HG02678 (cell line): Measurements from ENCODE around the gene TMEFF1.
"Not testable (repeated sequence)": the region's sequence is repeated elsewhere in the genome, so short reads cannot be mapped to it uniquely, and the experiment has no call there.

Source experiments
- ATAC-seq: cut with Tn5 transposase; IDR thresholded peaks from one replicate; pipeline ENCODE4 v1.9.1; 2021; ENCODE audit warnings: mild to moderate bottlenecking, moderate library complexity; ENCODE audit not compliant: unreplicated experiment

Gene TMEFF1

GRCh38 chr9:100472788-100473275 is at the start of gene TMEFF1:
Gene TMEFF1 (plus strand): TSS chr9:100473149. CDS start chr9:100473545, 396 bp downstream.
- ATAC-seq = peak; percentile 49

GRCh38 chr9:100425758-100426157 is 47.2 kb upstream of the TMEFF1 start:
- no peak for ATAC-seq

DNA sequence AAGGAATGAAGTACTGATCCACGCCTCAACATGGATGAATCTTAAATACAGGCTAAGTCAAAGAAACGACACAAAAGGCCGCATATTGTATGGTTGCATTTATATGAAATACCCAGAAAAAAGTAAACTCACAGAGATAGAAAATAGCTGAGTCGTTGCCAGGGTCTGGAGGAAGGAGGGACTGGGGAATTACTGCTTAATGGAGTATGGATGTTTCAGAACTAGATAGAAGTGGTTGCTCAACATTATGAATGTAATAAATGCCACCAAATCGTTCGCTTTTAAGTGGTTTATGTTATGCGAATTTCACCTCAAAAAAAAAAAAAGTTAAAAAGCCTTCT is 46.8 kb upstream of the TMEFF1 start:
- no peak for ATAC-seq

GRCh38 chr9:100426530-100427365 is 46.2 kb upstream of the TMEFF1 start, which contains the start of gene MSANTD3:
Gene MSANTD3 (plus strand): TSS chr9:100427143. CDS start chr9:100441939, 14,796 bp downstream.
- peak; percentile 79 for ATAC-seq

DNA sequence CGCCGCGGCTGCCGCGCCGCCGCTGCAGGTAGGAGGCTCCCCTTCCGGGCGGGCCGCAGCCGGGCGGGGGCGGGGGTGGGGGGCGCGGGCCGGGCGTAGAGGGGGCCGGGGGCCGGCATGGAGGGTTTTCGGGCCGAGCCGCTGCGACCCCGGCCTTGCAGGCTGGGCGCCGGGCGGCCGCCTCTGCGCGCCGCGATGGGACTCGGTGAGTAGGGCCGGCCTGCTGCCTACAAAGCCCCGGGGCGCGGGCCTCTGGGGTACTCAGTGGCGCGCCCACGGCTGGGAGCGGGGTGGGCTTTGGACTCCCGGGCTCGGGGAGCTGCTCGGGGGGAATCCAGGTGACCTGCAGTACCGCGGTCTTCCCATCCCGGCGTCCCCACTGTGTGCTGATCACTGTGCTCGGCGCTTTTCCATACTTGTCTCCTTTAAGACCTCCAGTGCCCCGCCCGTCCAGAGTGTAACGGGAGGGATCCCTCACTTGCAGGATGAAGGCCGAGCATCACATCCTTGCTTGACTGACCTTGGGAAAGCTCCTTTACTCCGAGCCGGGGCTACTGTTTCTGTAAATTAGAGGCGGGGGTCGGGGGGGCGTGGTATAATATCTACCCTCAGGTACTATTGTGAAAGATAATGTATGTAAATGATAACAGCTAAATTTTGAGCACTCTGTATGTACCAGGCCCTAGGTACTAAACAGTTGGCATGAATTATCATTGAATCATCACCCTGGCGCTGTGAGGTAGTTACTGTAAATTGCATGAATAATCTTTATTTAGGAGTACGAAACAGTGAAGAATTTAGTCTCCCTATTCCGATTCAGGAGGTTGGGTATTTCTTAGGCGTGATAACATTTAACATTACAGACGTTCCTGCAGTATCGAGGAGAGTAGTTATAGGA is 45.3 kb upstream of the TMEFF1 start:
- peak; percentile 55 for ATAC-seq

DNA sequence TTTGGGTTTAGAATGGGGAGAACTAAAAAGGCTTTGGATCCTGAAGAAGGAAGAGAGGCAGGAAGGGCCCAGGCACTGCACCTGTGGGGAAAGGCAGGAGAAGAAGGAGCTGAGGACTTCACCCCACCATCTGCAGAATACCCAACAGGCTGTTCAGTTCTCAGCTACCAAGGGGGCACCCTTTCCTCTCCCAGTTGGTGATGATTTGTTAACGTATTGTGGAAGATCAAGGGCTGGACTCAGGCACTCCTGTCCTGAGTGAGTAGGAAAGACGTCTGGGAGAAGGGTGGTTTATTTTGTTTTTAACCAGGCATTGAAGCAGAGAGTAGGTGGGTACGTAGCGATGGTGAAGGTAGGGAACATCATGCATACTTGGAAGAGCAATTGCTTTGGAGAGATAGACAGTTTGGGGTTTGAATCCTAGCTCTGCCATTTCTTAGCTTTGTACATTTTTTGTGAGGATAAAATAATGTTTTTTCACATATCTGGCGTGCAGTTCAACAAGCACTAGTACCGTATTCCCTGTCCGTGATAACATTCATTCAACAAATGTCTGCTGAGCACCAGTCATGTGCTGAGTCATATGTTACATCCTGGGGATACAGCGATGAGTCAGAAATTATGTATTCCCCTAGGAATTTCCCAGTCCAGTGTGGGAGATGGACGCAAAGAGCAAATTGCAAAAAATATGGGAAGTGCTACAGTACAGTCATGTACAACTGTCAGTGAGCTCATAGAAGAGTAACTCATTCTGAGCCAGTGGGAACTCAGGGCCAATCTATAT is 43.9 kb upstream of the TMEFF1 start:
- ATAC-seq = no peak

- no peak for ATAC-seq
Observed at GRCh38 chr9:100430286-100430940, 42.5 kb upstream of the TMEFF1 start.

GRCh38 chr9:100431886-100432285 is 41.1 kb upstream of the TMEFF1 start:
- ATAC-seq = no peak

DNA sequence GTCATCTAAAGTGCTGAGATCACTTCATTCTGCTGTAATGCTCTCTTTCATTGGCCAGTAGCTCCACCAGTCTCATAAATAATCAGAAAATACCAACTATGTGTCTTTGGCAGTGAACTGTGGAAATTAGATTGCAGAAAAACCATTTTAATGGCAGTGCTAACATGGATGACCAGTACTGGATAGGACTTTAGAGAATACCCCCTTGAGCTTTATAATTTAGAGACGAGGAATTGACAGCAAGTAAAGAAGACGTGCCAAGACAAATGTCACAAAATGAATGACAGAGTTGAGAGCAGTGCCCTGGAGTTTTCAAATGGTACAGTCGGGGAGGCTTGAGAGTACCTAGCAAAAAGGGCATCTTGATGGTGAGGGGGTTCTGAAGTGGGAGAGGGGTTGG is 40.2 kb upstream of the TMEFF1 start:
- ATAC-seq = no peak

GRCh38 chr9:100436571-100436970 is 36.4 kb upstream of the TMEFF1 start:
- ATAC-seq = no peak

DNA sequence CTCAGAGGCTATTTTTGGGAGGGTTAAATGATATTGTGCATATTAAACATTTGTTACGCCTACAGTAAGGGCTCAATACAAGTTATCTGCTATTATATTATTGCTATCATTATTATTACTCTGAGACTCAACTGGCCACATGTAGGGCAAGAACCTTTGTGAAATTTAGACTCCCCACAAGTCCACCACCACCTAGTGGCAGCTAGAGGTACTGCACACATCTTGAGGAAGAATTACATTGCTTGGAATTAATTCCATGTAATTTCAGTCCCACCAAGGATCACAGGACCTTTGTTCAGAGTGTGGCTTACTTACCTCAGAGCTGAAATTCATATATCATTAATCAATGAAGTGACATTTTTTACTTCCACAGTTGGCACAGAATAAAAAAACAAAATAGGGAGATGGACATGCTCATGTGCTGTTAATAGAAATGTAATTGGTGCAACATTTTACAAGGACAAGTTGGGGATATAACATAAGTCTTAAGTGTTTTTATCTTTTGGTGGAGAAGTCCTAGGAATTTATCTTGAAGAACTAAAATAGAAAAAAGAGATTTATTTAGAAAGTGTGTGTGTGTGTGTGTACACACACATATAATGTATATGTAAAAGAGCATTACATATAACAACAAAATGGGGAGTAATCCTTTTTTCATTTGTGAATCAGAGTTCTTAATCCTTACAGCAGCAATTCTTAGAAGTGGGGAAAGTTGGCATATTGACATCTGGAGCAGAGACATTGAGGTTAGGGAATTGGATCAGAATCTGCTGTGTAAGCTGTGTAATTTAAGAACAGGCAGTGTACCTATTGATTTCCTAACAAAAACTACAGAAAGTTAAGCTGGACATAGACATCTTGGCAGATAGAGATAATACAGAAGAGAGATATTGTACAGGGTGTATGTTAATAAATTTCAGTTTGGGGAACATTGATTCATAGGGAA is 34.8 kb upstream of the TMEFF1 start:
- peak; percentile 77 for ATAC-seq

GRCh38 chr9:100440071-100440470 is 32.9 kb upstream of the TMEFF1 start:
- ATAC-seq = no peak

GRCh38 chr9:100440487-100440886 is 32.5 kb upstream of the TMEFF1 start:
- ATAC-seq = not testable (repeated sequence)

- ATAC-seq = no peak
Observed at GRCh38 chr9:100441911-100442361, 31.0 kb upstream of the TMEFF1 start.

- ATAC-seq = no peak
Observed at GRCh38 chr9:100443781-100444768, 28.9 kb upstream of the TMEFF1 start.

DNA sequence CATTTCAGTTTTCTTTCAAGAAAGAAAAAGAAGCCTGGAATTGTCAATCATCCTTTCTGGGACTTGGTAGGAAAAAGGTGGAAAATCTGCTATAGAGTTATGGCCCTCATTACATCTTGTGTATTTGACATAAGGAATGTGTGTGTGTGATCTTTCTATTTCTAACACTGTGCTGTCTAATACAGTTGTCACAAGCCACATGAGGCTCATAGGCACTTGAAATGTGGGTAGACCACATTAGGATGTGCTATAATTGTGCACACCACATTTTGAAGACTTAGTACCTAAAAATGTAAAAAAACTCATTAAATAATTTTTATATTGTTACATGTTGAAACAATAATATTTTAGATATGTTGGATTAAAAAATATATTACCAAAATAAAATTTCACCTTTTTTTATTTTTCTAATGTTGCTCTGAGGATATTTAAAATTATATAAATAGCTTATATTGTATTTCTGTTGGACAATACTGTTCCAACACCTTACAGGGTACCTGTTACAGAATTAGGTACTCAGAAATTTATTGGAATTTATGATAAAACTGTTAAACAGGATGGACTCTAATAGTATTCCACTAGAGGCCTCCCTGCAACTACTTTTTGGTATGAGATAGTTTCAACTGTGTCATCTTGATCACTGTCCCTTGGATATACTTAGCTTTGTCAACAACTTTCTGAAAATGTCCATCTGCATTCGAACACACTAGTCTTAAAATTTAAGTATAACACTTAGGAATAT is 27.6 kb upstream of the TMEFF1 start:
- no peak for ATAC-seq

DNA sequence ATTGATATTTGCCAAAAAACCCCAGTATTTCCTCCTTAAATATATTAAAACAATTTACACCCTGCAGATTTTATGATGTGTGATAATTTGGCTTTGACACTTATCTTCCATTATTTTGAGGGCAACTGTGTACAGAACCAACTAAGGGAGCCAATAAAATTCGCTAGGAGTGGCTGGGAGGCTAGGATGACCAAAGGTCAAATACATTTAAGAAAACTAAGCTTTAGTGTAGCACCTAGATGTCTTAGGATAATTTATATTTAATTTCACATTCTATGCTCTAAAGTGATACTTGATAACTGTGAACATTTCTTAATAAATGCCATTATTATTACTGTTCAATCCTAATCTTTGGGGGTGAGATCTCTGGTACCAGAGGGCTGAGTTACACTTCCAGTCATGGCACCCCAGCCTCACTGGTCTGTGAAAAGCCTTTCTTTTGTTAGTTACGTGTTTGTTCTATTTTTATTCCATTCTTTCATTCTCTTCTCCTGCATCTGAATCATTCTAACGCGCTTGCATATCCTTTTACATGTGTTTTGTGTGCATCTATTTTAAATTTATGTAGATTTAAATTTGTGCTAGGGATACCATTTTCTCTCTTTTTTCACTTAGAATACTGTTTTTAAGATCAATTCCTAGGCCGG is 26.9 kb upstream of the TMEFF1 start:
- no peak for ATAC-seq
